ENCODE results near the gene ROBO1. TPM values are rescaled to one million over a fixed set of nuclear protein-coding genes. Genes with fewer than 3 reads are reported as not detected.

Gene ROBO1
- total and polyA plus RNA-seq, 4 donors = 1.0 to 30.3 (median 3.9) TPM

GRCh38 chr3:79148786-79149185 lies 619.0 kb downstream of the ROBO1 start:
- Histone ChIP-seq H3K4me3 (ENCODE audit: low read depth in 1 of 3, low read length in 3 of 3) (no peak overlapping the region), H3K9ac (ENCODE audit: low read depth in 1 of 2, low read length in 2 of 2) (no peak overlapping the region), H3K36me3 (ENCODE audit: control insufficient read depth in 4 of 4, insufficient read depth in 3 of 4, low read depth in 1 of 4, low read length in 3 of 4) (no peaks in the 10 kb centered on the region), H3K27ac (ENCODE audit: low read depth in 1 of 2, low read length in 2 of 2) (no peak overlapping the region), H3K4me1 (ENCODE audit: control insufficient read depth in 4 of 4, insufficient read depth in 4 of 4, low read length in 3 of 4) (no peaks in the 10 kb centered on the region), H3K9me3 (ENCODE audit: control insufficient read depth in 4 of 4, low read length in 3 of 4) (no peaks in the 10 kb centered on the region), H3K27me3 (ENCODE audit: control insufficient read depth in 4 of 4, insufficient read depth in 4 of 4, low read length in 3 of 4) (peaks cover 0 to 2% (median 0%) of the 10 kb centered on the region in 4 donors)
- WGBS = 94% methylated on average over 2 of the region's 2 CpGs
- TF ChIP-seq ATF3 (IDR thresholded peaks at IDR 0.05) (no peak), YY1 (IDR thresholded peaks at IDR 0.05) (no peak), NR2F2 (IDR thresholded peaks at IDR 0.05) (no peak), FOXA2 (IDR thresholded peaks at IDR 0.05) (no peak), MAX (IDR thresholded peaks at IDR 0.05) (no peak), JUND (IDR thresholded peaks at IDR 0.05) (no peak), RXRA (IDR thresholded peaks at IDR 0.05) (no peak)
- TF ChIP-seq, protein P1, sequence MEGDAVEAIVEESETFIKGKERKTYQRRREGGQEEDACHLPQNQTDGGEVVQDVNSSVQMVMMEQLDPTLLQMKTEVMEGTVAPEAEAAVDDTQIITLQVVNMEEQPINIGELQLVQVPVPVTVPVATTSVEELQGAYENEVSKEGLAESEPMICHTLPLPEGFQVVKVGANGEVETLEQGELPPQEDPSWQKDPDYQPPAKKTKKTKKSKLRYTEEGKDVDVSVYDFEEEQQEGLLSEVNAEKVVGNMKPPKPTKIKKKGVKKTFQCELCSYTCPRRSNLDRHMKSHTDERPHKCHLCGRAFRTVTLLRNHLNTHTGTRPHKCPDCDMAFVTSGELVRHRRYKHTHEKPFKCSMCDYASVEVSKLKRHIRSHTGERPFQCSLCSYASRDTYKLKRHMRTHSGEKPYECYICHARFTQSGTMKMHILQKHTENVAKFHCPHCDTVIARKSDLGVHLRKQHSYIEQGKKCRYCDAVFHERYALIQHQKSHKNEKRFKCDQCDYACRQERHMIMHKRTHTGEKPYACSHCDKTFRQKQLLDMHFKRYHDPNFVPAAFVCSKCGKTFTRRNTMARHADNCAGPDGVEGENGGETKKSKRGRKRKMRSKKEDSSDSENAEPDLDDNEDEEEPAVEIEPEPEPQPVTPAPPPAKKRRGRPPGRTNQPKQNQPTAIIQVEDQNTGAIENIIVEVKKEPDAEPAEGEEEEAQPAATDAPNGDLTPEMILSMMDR (IDR thresholded peaks at IDR 0.05; ENCODE audit: low read depth, low read length, missing input control) = no peak
- DNase-seq (ENCODE audit: low spot score) = no peak

DNA sequence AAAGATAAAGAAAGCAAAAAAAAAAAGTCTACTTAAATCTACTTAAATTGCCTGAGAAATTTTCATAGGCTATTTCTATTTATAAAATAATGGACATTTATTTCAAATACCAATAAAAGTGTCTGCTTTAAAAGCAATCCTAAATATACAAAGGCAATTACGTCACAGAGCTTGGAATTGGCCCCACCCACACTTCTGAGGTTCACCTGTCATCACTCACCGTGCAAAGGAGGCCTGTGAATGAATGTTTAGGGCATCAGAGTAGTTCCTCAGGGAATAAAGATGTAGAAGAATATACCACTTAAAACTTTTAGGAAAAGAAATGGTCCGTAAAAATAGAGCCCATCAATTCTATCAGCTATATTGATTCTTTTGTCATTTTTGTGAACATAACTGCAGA lies 621.8 kb downstream of the ROBO1 start:
- DNase-seq (ENCODE audit: low spot score) = no peak
- H3K9me3 ChIP-seq (ENCODE audit: control insufficient read depth in 4 of 4, low read length in 3 of 4) = no peaks in the 10 kb centered on the region
- no peaks in the 10 kb centered on the region for H3K36me3 ChIP-seq (ENCODE audit: control insufficient read depth in 4 of 4, insufficient read depth in 3 of 4, low read depth in 1 of 4, low read length in 3 of 4)
- TF ChIP-seq RAD21 (IDR thresholded peaks at IDR 0.05) (no peak), RXRA (IDR thresholded peaks at IDR 0.05) (no peak), NR2F2 (IDR thresholded peaks at IDR 0.05) (no peak), EGR1 (IDR thresholded peaks at IDR 0.05; ENCODE audit: low read depth in 2 of 2) (no peak), ATF3 (IDR thresholded peaks at IDR 0.05) (no peak), SP1 (IDR thresholded peaks at IDR 0.05) (no peak), HNF4A (conservative IDR thresholded peaks at IDR 0.05) (no peak), JUND (IDR thresholded peaks at IDR 0.05) (no peak), TAF1 (conservative IDR thresholded peaks at IDR 0.05) (no peak), FOXA2 (IDR thresholded peaks at IDR 0.05) (no peak), GABPA (IDR thresholded peaks at IDR 0.05 in 1 of 2, conservative IDR thresholded peaks at IDR 0.05 in 1 of 2) (no peak), YY1 (IDR thresholded peaks at IDR 0.05) (no peak), MAX (IDR thresholded peaks at IDR 0.05) (no peak), ZBTB33 (IDR thresholded peaks at IDR 0.05) (no peak)
- TF ChIP-seq, protein P1 (IDR thresholded peaks at IDR 0.05; ENCODE audit: low read depth, low read length, missing input control) = no peak
- H3K4me3 ChIP-seq (ENCODE audit: low read depth in 1 of 3, low read length in 3 of 3) = no peak overlapping the region
- H3K27ac ChIP-seq (ENCODE audit: low read depth in 1 of 2, low read length in 2 of 2) = no peak overlapping the region
- H3K4me1 ChIP-seq (ENCODE audit: control insufficient read depth in 4 of 4, insufficient read depth in 4 of 4, low read length in 3 of 4) = no peaks in the 10 kb centered on the region
- WGBS = 74% methylated on average over 3 of the region's 3 CpGs
- H3K27me3 ChIP-seq (ENCODE audit: control insufficient read depth in 4 of 4, insufficient read depth in 4 of 4, low read length in 3 of 4) = no peaks in the 10 kb centered on the region
- no peak overlapping the region for H3K9ac ChIP-seq (ENCODE audit: low read depth in 1 of 2, low read length in 2 of 2)
